K562 (cell line): Measurements from ENCODE around the gene NTRK2. TPM values are rescaled to one million over a fixed set of nuclear protein-coding genes. Genes with fewer than 3 reads are reported as not detected.

Experiments used
- ATAC-seq: fragments of 200-7000 bp; cut with Tn5 transposase; 3 replicates; pipeline ENCODE4 v1.9.1; 2020; ENCODE audit warnings: moderate library complexity
- BruUV-seq: library from RNA; stranded (reverse); fragments of 400-500 nt; replicated peaks from 2 replicates; lab custom pipeline; 2021; lab: Mats Ljungman, UMichigan
- CTCF ChIA-PET: fragments of 300-600 bp; formaldehyde crosslinking; extraction: SDS; loops from one replicate; lab custom pipeline; 2021; ENCODE audit warnings: low intra/inter-chr PET ratio; lab: Yijun Ruan, JAX
- POLR2A ChIA-PET: fragments of 300-600, 350-650 bp; sonication (Branson Sonifier 250); formaldehyde crosslinking; extraction: SDS; loops from one replicate; lab custom pipeline; 2021; ENCODE audit warnings: antibody characterized with exemption, inconsistent platforms; lab: Yijun Ruan, JAX
- DNase-seq, 4 experiments: peaks; one replicate each; pipeline versions ENCODE4 v3.0.0 to v3.0.0-alpha.2; 2011 to 2018; ENCODE audit warnings: low spot score in 3 of 4, mixed read lengths in 3 of 4; ENCODE audit errors: extremely low read depth in 1 of 4
- FAIRE-seq: peaks from 2 replicates; lab custom pipeline; 2011; peaks lifted over from hg19 to GRCh38; lab: Jason Lieb, UNC
- H2AFZ ChIP-seq: 2 replicates; pipeline ENCODE4 v1.6.0; 2011; ENCODE audit warnings: low read depth, low read length, control low read depth, inconsistent platforms
- H3K27ac ChIP-seq: fragments of 200-600 bp; 3 replicates; pipeline ENCODE4 v1.8.0; 2011; ENCODE audit warnings: low read depth, mild to moderate bottlenecking, control low read depth, inconsistent platforms, low read length, moderate library complexity, mixed read lengths; ENCODE audit errors: extremely low read depth
- H3K27me3 ChIP-seq, 2 experiments: fragments of 300-600 bp in 1 of 2; 2 replicates in 1 of 2; 3 replicates in 1 of 2; pipeline versions ENCODE4 v1.6.0 to v1.8.0; 2011; ENCODE audit warnings: inconsistent platforms in 2 of 2, low read length in 2 of 2, mild to moderate bottlenecking in 1 of 2, mixed read lengths in 1 of 2, moderate library complexity in 1 of 2; ENCODE audit not compliant: control insufficient read depth in 2 of 2, insufficient read depth in 2 of 2
- H3K36me3 ChIP-seq: fragments of 300-600 bp; 3 replicates; pipeline ENCODE4 v1.8.0; 2011; ENCODE audit warnings: mild to moderate bottlenecking, low read length, inconsistent platforms; ENCODE audit not compliant: control insufficient read depth, insufficient read depth
- H3K4me1 ChIP-seq, 2 experiments: fragments of 200-600 bp in 1 of 2; replicated peaks in 1 of 2; 2 replicates in 1 of 2; 3 replicates in 1 of 2; pipeline versions ENCODE4 v1.5.1 to v1.8.0; 2011; ENCODE audit warnings: inconsistent platforms in 2 of 2, low read length in 2 of 2, mild to moderate bottlenecking in 1 of 2, mixed read lengths in 1 of 2, moderate library complexity in 1 of 2; ENCODE audit not compliant: control insufficient read depth in 2 of 2, insufficient read depth in 2 of 2
- H3K4me2 ChIP-seq: 2 replicates; pipeline ENCODE4 v1.6.1; 2011; ENCODE audit warnings: low read length, control low read depth, inconsistent platforms, mixed read lengths; ENCODE audit not compliant: insufficient read depth
- H3K4me3 ChIP-seq: fragments of 200-600 bp; sonication (generic), shearing (Covaris generic); 2 replicates; pipeline ENCODE4 v1.5.1; 2016; ENCODE audit warnings: control low read depth, inconsistent platforms
- H3K79me2 ChIP-seq: fragments of 200-600 bp; 3 replicates; pipeline ENCODE4 v1.8.0; 2011; ENCODE audit warnings: low read length, inconsistent platforms; ENCODE audit not compliant: control insufficient read depth, insufficient read depth
- H3K9ac ChIP-seq, 2 experiments: 2 replicates each; pipeline versions ENCODE4 v1.6.0 to v1.6.1; 2011; ENCODE audit warnings: low read depth in 2 of 2, low read length in 2 of 2, control low read depth in 1 of 2, inconsistent platforms in 1 of 2, mild to moderate bottlenecking in 1 of 2, mixed read lengths in 1 of 2; ENCODE audit not compliant: insufficient read depth in 1 of 2
- H3K9me1 ChIP-seq: one replicate; pipeline ENCODE4 v1.6.0; 2011; ENCODE audit warnings: inconsistent platforms, mild to moderate bottlenecking, low read length, moderate library complexity; ENCODE audit not compliant: control insufficient read depth, insufficient read depth
- H3K9me3 ChIP-seq: replicated peaks from 2 replicates; pipeline ENCODE4 v1.5.1; 2011; ENCODE audit warnings: low read depth, low read length, inconsistent platforms; ENCODE audit not compliant: control insufficient read depth, insufficient read depth
- H4K20me1 ChIP-seq: replicated peaks from 2 replicates; pipeline ENCODE4 v1.6.1; 2011; ENCODE audit warnings: low read length, inconsistent platforms, mixed read lengths; ENCODE audit not compliant: control insufficient read depth, insufficient read depth
- GTF2A2 ChIP-seq: IDR thresholded peaks from 2 replicates; pipeline ENCODE4 v1.6.1; 2016; ENCODE audit warnings: mild to moderate bottlenecking, missing genetic modification characterization, missing compliant biosample characterization
- HEY1 ChIP-seq: fragments of 250-450 bp; sonication (Bioruptor Pico); IDR thresholded peaks from 2 replicates; pipeline ENCODE4 v1.5.0; 2020; ENCODE audit warnings: mild to moderate bottlenecking, moderate library complexity, borderline replicate concordance
- LEF1 ChIP-seq: fragments of 450-650 bp; IDR thresholded peaks from 2 replicates; pipeline ENCODE4 v1.6.1; 2016; ENCODE audit warnings: mild to moderate bottlenecking
- MXI1 ChIP-seq: IDR thresholded peaks from 2 replicates; pipeline ENCODE4 v1.6.1; 2011; ENCODE audit warnings: low read depth, mild to moderate bottlenecking, improper control_type of control experiment, low read length
- SP2 ChIP-seq: IDR thresholded peaks from 2 replicates; pipeline ENCODE4 v1.6.1; 2011; ENCODE audit warnings: mild to moderate bottlenecking, low read depth, low read length, moderate library complexity; ENCODE audit not compliant: poor library complexity, severe bottlenecking; ENCODE audit errors: extremely low read depth
- ZKSCAN8 ChIP-seq: fragments of 200-800 bp; sonication (Bioruptor generic); IDR thresholded peaks from 2 replicates; pipeline ENCODE4 v1.6.1; 2016; ENCODE audit warnings: missing genetic modification characterization, missing compliant biosample characterization
- WGBS: fragments of 100-300 bp; shearing (Covaris generic); methylation state at CpG from one replicate; pipeline ENCODE4 v1.1.6; 2016; ENCODE audit warnings: low coverage, mixed read lengths; ENCODE audit not compliant: insufficient coverage; ENCODE audit errors: missing lambda C conversion rate; 5-methylcytosine and 5-hydroxymethylcytosine counted together
- in situ Hi-C: fragments of 300-500 bp; cut with MboI; formaldehyde crosslinking; loops from 4 replicates; pipeline ENCODE4 v1.15.0; 2018; ENCODE audit warnings: inconsistent platforms, mixed read lengths
- intact Hi-C: fragments of 100-400 bp; cut with micrococcal nuclease; formaldehyde crosslinking; loops from 2 replicates; pipeline ENCODE4 v1.14.2; 2022
- polyA plus RNA-seq, 8 experiments: library from polyadenylated mRNA; depleted of rRNA in 4 of 8; stranded (reverse) in 5 of 8; unstranded in 3 of 8; fragments of >200 nt; fragmentation: Nextera tagmentation in 2 of 8; fragmentation: Illumina TruSeq in 1 of 8; extraction: Ambion mirVana in 2 of 8; extraction: Trizol in 1 of 8; gene quantifications; 2 replicates each; pipeline versions ENCODE4 v1.2.1 to v1.2.3, GENCODE V29; 2011 to 2014; ENCODE audit warnings: inconsistent platforms in 1 of 8, missing spikeins in 1 of 8
- total RNA-seq, 7 experiments: library from RNA; depleted of rRNA in 6 of 7; stranded (reverse); fragments of >200 nt in 6 of 7; fragmentation: Illumina TruSeq in 2 of 7; extraction: Trizol in 2 of 7; gene quantifications; 2 replicates each; pipeline versions ENCODE4 v1.2.1 to v1.2.3, GENCODE V29; 2011 to 2021; ENCODE audit warnings: low replicate concordance in 1 of 7
- TF ChIP-seq, protein P1 (sequence below): fragments of 450-650 bp; formaldehyde crosslinking; IDR thresholded peaks from 2 replicates; pipeline ENCODE4 v1.4.0; 2020; ENCODE audit warnings: mild to moderate bottlenecking, moderate library complexity
- TF ChIP-seq, protein P2 (sequence below): fragments of 250-450 bp; sonication (Bioruptor Pico); IDR thresholded peaks from 2 replicates; pipeline ENCODE4 v1.4.0; 2020; ENCODE audit warnings: mild to moderate bottlenecking, moderate library complexity
- TF ChIP-seq, protein P3 (sequence below): fragments of 200-800 bp; sonication (Bioruptor generic); IDR thresholded peaks from 2 replicates; pipeline ENCODE4 v1.6.1; 2017; ENCODE audit warnings: missing genetic modification characterization, missing compliant biosample characterization
- TF ChIP-seq, protein P4 (sequence below): sonication (generic); formaldehyde crosslinking; IDR thresholded peaks from 2 replicates; pipeline ENCODE4 v1.8.0; 2022; ENCODE audit warnings: missing genetic modification reagents, mild to moderate bottlenecking, borderline replicate concordance

The NTRK2 gene
- total and polyA plus RNA-seq, 9 of the 15 experiments (the other 6 are each of a cell fraction or from before 2014, with no cell fraction given): not detected

DNA sequence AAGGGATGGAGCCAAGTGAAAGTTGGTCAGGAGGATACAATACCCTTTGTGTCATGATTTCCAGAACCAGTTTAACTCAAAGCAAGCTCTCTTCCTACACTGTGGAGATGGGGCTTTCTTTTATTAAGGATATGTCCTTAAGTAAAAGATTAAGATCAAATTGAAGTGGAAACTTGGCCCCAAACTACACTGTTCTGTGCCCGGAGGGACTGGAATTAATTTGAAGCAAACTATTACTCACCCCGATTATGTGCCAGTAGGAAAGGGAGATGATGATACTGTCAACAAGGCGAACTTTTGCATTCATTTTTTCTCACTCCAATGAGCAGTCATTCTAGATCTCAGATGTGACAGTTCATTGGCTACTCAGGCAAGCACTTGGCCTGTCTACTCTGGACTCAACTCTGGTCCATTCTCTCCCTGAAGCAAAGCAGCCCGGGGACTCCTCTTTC is 186.7 kb downstream of the NTRK2 start (continued):
- TF ChIP-seq, protein P1, sequence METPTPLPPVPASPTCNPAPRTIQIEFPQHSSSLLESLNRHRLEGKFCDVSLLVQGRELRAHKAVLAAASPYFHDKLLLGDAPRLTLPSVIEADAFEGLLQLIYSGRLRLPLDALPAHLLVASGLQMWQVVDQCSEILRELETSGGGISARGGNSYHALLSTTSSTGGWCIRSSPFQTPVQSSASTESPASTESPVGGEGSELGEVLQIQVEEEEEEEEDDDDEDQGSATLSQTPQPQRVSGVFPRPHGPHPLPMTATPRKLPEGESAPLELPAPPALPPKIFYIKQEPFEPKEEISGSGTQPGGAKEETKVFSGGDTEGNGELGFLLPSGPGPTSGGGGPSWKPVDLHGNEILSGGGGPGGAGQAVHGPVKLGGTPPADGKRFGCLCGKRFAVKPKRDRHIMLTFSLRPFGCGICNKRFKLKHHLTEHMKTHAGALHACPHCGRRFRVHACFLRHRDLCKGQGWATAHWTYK (CRISPR knock-in tag): no peak
- TF ChIP-seq, protein P2, sequence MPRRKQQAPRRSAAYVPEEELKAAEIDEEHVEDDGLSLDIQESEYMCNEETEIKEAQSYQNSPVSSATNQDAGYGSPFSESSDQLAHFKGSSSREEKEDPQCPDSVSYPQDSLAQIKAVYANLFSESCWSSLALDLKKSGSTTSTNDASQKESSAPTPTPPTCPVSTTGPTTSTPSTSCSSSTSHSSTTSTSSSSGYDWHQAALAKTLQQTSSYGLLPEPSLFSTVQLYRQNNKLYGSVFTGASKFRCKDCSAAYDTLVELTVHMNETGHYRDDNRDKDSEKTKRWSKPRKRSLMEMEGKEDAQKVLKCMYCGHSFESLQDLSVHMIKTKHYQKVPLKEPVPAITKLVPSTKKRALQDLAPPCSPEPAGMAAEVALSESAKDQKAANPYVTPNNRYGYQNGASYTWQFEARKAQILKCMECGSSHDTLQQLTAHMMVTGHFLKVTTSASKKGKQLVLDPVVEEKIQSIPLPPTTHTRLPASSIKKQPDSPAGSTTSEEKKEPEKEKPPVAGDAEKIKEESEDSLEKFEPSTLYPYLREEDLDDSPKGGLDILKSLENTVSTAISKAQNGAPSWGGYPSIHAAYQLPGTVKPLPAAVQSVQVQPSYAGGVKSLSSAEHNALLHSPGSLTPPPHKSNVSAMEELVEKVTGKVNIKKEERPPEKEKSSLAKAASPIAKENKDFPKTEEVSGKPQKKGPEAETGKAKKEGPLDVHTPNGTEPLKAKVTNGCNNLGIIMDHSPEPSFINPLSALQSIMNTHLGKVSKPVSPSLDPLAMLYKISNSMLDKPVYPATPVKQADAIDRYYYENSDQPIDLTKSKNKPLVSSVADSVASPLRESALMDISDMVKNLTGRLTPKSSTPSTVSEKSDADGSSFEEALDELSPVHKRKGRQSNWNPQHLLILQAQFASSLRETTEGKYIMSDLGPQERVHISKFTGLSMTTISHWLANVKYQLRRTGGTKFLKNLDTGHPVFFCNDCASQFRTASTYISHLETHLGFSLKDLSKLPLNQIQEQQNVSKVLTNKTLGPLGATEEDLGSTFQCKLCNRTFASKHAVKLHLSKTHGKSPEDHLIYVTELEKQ (CRISPR knock-in tag): no peak
- no peak for TF ChIP-seq LEF1

DNA sequence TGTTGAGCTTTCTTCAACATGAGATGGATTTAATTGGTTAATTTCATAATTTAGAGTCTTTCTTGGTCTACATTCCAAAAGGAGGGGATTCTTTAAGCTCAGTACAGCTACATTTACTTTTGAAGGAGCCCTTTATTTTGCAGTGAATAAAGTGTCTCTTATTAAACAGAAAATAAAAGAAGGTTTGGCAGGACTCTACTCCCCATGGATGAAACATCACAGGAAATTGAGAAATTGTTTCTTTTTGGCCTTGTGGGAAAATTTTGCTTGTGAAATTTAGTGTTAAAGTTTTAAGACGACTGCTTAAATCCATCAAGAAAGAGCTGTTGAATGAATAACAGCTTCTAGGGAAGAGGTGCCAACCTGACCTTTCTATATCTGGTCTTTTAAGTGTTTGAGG is 187.7 kb downstream of the NTRK2 start:
- Histone ChIP-seq H3K9me3 (no peaks in the 10 kb centered on the region), H3K4me2 (no peak overlapping the region), H3K9me1 (no peaks in the 10 kb centered on the region), H3K4me3 (no peak overlapping the region), H3K36me3 (no peaks in the 10 kb centered on the region), H3K27me3 (no peaks in the 10 kb centered on the region), H3K9ac (no peak overlapping the region), H3K79me2 (no peaks in the 10 kb centered on the region), H3K27ac (no peak overlapping the region), H3K4me1 (no peaks in the 10 kb centered on the region), H4K20me1 (no peaks in the 10 kb centered on the region), H2AFZ (no peak overlapping the region)
- DNase-seq: no peak
- ChIA-PET POLR2A (no interaction called here), CTCF (no interaction called here)
- WGBS: 0% methylated on average over 1 of the region's 1 CpG
- no peak for FAIRE-seq
- BruUV-seq: no TSS peak
- in situ Hi-C loops: no loop called here
- ATAC-seq: no peak
- intact Hi-C loops: no loop called here
- TF ChIP-seq HEY1 (no peak), MXI1 (no peak), GTF2A2 (tag) (no peak), SP2 (no peak), ZKSCAN8 (no peak)
- TF ChIP-seq, protein P3, sequence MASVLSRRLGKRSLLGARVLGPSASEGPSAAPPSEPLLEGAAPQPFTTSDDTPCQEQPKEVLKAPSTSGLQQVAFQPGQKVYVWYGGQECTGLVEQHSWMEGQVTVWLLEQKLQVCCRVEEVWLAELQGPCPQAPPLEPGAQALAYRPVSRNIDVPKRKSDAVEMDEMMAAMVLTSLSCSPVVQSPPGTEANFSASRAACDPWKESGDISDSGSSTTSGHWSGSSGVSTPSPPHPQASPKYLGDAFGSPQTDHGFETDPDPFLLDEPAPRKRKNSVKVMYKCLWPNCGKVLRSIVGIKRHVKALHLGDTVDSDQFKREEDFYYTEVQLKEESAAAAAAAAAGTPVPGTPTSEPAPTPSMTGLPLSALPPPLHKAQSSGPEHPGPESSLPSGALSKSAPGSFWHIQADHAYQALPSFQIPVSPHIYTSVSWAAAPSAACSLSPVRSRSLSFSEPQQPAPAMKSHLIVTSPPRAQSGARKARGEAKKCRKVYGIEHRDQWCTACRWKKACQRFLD: no peak
- TF ChIP-seq, protein P4, sequence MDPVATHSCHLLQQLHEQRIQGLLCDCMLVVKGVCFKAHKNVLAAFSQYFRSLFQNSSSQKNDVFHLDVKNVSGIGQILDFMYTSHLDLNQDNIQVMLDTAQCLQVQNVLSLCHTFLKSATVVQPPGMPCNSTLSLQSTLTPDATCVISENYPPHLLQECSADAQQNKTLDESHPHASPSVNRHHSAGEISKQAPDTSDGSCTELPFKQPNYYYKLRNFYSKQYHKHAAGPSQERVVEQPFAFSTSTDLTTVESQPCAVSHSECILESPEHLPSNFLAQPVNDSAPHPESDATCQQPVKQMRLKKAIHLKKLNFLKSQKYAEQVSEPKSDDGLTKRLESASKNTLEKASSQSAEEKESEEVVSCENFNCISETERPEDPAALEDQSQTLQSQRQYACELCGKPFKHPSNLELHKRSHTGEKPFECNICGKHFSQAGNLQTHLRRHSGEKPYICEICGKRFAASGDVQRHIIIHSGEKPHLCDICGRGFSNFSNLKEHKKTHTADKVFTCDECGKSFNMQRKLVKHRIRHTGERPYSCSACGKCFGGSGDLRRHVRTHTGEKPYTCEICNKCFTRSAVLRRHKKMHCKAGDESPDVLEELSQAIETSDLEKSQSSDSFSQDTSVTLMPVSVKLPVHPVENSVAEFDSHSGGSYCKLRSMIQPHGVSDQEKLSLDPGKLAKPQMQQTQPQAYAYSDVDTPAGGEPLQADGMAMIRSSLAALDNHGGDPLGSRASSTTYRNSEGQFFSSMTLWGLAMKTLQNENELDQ: no peak
